ENCODE results near the gene METAP1.
"Not testable (repeated sequence)": the region's sequence is repeated elsewhere in the genome, so short reads cannot be mapped to it uniquely, and the experiment has no call there.

METAP1 gene

DNA sequence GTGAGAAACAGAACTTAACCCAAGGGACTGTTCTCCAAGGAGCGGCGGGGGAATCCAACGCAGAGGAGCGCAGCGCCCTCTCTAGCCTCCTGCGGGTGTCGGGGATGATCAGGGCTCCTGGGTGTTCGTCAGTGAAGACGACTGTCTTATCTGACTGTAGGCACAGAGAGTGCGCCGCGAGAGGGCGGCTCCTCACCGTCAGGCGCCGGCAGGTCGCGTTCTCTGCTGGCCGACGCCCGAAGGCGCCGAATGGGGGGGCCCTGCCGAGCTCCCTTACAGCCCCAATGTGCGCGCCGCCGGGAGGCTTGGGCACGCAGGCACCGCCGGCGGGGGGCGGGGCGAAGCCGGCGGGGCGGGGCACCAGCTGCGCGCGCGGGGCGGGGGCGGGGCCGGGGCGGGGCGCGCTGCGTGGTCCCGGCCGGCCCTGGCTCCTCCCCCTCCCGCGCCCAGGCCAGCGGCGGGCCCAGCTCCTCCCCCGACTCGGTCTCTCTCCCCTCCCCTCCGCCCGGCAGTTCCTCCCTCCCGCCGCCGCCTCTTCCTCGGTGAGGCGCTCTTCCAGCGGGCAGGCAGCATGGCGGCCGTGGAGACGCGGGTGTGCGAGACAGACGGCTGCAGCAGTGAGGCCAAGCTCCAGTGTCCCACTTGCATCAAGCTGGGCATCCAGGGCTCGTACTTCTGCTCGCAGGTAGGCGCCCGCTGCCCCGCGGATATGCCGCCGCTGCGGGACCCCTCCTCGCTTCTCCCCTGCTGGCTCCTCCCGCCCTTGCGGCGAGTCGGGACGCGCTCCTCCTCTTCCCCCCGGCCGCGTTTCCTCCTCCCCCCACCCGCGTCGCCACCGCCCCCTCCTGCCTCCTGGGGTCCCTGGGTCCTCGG, at the start of gene METAP1:
Gene METAP1 (plus strand): TSS at position 539 of the 873 bp plus-strand sequence. CDS start 33 bp downstream, at position 572.
- DNase-seq: peak; percentile 66

DNA sequence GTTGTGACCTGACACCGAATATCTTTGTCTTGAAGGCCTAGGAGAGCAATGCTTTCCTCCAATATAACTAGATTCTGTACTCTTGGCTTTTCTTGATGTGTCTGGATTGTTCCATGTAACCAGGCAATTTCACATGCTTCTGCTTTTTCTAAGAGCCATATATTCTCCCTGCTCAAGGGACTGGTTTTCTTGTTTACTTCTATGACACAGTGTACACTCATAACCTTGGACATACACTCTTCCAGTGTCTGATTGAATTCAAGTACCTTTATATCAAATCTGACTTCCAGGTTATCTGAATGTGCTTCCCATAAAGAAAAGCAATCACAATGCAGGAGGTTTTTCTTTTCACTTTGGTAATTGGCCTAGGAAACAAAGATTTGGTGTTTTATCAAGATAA, 49.2 kb upstream of the METAP1 start:
- DNase-seq: no peak

DNA sequence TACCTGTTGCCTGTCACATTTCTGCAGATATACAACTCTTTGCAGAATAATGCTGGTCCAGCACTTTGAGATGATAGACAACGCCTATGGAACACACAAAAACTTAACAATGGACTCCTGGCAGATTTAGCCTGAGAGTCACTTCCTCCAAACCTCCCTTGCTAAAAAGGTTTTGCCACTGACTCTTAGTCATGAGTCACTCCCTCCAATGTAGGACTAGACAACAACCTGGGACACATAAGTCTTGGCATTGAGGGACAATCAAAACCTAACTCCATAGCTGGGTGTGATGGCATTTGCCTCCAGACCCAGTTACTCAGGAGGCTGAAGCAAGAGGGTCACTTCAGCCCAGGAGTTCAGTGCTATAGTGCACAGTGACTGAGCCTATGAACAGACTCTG, 44.6 kb upstream of the METAP1 start:
- no peak for DNase-seq

DNA sequence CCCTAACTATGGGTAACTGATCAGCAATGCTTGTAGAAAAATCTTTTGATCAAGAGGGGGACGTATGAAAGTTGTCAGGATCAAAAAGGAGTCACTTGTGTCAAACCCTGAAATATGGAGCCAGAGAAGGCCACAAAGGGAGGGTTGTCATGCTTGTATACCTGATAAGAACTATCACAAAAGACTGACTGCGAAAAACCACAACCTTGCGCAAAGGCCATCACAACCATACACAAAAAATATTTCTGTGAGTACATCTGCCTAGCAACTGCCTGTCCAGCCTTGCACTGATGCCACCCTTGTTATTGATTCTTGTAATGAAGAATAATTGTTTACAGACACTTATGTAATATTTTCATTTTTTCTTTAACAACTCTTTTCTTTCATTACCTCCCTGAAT, 43.8 kb upstream of the METAP1 start:
- no peak for DNase-seq

DNA sequence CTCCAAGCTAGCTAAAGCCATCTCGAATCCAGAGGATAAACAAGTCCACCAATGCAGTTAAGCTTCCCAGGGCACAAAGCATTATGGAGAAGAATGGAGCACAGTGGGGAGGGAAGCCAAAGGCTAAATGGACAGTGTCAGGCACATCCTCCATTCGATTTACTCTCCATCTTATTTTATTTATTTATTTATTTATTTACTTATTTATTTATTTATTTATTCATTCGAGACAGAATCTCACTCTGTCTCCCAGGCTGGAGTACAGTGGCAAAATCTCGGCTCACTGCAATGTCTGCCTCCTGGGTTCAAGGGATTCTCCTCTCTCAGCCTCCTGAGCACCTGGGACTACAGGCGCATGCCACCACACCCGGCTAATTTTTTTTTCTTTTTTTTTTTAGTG, 40.3 kb upstream of the METAP1 start:
- DNase-seq: no peak

DNA sequence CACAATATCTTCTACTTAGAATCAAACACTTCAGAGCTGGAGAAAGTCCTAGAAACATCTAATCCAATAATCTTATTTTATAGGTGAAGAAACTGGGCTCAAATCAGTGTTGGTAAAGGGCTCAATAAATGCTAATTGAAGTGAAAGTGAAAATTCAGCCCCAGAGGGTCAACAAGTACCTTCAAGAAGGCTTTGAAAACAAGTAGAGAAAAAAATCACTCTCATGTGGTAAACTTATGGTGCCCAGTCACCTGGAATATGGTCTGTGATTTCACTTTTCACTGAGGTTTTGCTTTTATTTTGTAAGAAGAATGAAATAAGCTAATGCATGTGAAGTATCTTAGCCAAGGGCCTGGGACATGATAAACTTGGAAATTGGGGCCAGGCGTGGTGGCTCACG, 37.5 kb upstream of the METAP1 start:
- DNase-seq: no peak

DNA sequence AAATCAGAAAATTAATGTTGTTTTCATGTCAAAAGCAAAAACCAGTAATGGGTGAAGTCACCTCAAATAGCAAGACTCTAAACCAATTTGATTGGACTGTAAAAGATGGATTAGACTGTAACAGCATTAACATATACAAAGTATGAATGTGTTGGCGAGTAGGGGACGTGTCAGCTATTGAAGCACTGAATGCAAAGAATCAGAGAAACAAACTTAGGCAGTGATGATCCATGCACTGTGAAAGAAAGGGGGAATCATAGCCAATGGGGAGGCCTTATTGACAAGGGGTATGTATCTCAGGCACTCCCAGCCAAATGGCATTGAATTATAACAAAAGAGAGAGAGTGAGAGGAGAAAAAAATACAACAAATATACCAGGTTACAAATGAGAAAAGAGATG, 36.1 kb upstream of the METAP1 start:
- no peak for DNase-seq

DNA sequence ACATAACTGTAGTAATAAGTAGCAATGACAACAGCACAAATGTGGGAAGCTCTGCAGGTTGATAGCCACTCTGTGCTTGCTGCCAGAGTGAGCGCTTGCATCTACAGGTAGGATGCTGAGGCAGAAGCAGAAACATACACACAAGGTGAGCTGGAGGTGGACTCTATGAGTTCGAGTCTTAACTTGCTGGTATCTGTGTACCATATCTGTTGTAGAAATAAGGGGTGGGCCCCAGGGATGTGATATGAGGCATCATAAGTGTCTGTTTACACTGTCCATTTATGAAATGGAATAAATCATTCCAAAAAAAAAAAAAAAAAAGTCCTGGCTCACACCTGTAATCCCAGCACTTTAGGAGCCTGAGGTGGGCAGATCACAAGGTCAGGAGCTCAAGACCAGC, 33.8 kb upstream of the METAP1 start:
- DNase-seq: no peak

DNA sequence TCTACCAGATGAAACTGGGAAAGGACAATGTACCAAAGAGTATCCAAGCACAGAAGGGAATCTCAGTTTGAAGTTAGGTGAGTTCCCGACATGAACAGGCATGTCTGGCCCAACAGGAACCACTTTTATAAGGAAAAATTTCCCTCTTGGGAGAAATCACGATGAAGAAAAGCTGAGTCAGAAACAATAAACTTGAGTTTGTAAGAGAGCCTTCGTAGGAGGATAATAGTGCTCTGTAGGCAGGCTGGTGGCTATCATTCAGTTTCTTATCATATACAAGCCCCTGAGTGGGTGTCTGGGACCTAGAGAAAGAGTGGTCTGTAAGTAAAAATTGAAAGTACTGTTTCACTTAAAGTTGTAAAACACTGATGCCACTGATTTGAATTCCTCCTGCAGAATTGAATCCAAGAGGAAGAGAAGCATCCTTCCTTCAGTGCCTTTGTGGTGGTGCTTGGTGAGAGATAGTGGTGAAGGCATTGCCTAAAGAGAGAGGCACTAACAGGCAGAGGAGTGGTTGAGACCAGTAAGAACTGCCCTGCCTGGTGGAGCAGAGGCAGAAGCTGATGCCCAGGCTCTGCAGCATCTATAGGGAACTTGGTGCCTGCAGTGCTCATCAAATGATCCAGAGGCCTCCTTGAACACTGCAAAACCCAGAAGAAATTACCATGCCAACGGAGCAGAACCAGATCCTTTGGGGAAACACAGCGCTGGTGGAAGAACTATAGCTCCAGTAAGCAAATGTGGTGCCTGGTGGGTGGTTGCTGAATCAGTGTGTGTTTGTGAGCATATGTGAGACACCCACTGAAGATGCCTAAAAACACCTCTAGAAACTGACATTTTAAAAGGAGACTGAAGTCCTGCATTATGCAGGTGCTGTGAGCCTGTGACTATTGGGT, 31.7 kb upstream of the METAP1 start:
- DNase-seq: no peak

- no peak for DNase-seq
Measured at GRCh38 chr4:98966926-98967325, 28.6 kb upstream of the METAP1 start.

- no peak for DNase-seq
Measured at GRCh38 chr4:98967786-98968329, 27.7 kb upstream of the METAP1 start.

DNA sequence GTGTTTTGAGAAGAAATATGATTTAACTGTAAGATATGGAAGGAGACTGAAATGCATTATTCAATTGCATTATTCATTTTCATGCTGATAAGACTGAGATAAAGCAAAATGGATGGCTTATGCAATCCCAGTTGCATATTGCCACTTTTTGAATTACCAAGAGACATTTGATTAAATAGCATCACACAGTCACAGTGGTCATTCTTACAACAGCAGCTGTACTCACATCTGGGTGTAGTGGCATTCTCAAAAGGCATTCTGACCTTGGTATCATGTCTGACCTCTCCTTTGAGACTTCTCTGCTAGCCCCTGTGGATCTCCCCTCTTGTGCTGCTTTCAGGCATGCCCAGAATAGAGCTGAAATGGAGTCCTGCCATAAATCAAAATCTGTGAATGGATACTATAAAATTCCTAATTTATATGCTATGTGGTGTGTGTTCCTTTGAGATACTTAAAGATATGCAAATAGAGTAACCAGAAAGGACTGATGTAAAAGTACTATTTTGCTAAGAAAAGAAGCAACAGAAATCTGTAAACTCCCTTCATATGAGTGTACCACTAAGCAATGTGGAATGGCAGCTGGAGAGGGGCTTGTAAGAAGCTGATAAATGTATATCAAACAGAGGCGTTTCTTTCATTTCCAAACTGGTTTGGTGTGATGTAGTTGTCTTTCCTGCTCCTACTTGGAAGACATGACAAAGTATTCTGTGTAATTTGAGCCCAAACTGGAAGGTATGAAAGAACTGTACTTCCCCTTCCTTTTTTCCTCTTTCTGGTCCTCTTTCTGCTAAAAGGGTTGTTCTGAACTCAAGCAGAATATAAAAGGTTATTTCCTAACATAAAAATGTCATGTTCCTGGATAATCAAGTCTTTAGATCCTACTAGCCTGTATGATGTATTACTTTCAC, 25.4 kb upstream of the METAP1 start:
- no peak for DNase-seq

- no peak for DNase-seq
Measured at GRCh38 chr4:98976716-98977115, 18.8 kb upstream of the METAP1 start.

DNA sequence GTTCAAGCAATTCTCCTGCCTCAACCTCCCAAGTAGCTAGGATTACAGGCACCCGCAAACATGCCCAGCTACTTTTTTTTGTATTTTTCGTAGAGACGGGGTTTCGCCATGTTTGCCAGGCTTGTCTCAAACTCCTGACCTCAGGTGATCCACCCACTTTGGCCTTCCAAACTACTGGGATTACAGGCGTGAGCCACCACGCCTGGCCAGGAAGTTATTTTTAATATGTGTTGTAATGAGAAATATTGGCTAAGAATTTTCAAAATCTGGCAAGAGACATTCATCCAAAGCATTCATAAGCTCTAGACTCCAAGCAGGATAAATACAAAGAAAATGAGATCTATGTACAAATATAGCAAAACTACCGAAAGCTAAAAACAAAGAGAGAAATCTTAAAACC, 18.0 kb upstream of the METAP1 start:
- no peak for DNase-seq

DNA sequence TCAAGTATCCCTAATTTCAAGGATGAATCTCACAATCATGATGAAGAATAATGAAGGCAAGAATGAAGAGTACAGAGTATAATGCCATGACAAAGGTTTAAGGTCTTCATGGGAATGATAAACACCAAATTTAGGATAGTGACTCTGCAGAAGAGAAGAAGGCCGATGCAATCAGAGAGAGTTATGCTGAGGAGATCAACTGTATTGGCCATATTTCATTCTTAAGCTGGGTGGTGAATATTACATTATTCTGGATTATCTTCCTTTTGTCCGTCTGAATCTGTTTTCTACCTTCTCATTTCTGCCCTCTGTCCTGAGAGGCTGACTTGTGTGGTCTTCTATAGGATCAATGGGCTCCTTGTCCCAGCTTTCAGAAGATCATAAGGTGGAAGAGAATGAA, 7.8 kb upstream of the METAP1 start:
- no peak for DNase-seq

GRCh38 chr4:98992835-98993234, 2.7 kb upstream of the METAP1 start:
- not testable (repeated sequence) for DNase-seq

DNA sequence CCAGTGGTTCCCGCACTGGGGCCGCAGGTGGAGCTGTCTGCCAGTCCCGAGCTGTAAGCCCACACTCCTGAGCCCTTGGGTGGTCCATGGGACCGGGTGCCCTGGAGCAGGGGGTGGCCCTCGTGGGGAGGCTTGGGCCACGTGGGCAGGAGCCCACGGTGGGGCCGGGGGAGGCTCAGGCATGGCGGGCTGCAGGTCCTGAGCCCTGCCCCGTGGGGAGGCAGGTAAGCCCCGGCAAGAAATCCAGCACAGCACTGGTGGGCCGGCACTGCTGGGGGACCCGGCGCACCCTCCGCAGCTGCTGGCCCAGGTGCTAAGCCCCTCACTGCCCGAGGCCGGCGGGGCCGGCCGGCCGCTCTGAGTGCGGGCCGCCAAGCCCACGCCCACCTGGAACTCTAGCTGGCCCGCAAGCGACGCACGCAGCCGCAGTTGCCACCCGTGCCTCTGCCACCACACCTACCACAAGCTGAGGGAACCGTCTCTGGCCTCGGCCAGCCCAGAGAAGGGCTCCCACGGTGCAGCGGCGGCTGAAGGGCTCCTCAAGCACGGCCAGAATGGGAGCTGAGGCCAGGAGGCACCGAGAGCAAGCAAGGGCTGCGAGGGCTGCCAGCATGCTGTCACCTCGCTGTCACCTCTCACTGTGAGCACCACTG, 2.0 kb upstream of the METAP1 start:
- no peak for DNase-seq

DNA sequence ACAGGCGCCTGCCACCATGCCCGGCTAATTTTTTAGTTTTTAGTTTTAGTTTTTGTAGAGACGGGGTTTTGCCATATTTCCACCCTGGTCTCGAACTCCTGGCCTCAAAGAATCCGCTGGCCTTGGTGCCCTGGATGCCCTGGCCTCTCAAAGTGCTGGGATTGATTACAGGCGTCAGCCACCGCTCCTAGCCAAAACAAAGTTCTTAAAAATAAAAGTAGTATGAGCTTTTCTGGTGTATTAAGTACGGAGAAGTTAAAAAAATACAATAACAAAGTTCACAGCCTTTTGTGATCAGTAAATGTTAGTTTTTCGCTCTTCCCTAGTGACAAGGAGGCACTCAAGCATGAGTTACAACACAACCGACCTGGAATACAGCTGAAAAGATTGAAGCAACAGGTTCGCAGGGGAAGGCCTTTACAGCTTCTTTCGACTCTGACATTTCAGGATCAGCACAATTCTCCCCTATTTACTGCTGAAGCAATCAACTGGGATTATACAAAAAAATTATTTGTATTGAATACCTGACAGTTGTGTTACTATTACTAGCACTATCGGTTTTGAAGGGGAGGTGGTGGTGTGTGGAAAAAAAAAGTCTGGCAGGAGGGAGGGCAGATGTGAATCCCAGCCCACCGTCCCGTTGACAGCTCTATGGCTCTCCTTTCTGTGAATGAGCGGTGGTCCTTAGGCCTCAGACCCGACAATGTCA, 893 bp upstream of the METAP1 start:
- DNase-seq: peak; percentile 8

DNA sequence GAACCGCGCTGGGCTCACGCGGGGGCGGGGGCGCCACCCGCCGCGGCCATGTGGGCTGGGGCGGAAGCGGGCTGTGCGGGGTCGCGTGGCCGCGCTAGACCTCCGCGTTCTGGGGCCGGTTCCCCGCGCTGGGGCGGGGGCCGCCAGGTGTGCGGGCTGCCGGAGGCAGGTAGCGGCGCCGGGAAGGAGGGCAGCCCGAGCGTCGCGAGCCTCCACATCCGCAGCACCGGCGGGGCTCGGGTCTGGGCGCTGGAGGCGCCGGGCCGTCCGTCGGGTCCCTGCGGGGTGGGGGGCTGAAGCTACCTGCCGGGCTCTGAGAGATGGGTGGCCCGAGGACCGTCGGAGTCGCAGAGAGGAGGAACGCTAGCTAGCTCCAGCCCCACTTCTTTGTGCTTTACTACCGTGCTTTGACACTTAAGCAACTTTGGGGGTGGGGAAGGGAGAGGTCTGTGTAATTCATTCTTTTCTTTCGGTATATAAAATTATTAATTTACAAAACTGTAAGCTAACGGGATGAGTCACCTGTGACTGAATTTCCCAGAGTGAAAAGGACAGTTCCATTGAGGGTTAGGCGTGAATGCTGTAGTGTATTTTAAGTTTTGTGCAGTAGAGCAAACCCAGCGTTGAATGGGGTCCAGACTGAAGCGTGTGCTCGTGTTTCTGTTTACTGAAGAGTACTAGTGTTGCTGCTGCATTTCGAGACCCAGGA, 689 bp downstream of the METAP1 start:
- DNase-seq: peak; percentile 19

DNA sequence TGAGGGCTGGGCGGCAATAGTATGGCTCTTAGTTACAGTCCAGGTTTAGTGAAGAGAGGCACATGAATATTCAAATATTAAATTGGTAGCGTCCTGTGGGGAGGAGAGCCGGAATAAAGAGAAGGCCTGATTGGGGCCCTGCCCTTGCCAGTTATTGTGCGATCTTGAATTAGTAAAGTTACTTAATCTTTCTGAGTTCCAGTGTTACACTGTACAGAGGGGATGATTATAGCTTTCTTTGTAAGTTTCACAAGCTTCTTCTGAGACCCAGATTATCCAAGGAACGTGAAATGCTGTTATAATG, 1.2 kb downstream of the METAP1 start:
- DNase-seq: no peak

- no peak for DNase-seq
Measured at GRCh38 chr4:98997166-98997565, 1.6 kb downstream of the METAP1 start.
